Measurements from ENCODE around the gene VPS8. TPM values are rescaled to one million over a fixed set of nuclear protein-coding genes. Genes with fewer than 3 reads are reported as not detected.
A peak's percentile ranks its signal among the peaks of the same experiment; 100 is the strongest.

The VPS8 gene
- total and polyA plus RNA-seq, 2 of the 13 experiments (the other 11 are each of a cell fraction or from before 2014, with no cell fraction given) = 14.2 to 35.1 TPM

GRCh38 chr3:184811999-184812661 is at the start of gene VPS8 (continued):
- TF ChIP-seq ZBTB37 (CRISPR knock-in tag; IDR thresholded peaks at IDR 0.05) = no peak
- TF ChIP-seq TOPORS (CRISPR knock-in tag; IDR thresholded peaks at IDR 0.05) = no peak
- TF ChIP-seq SATB2 (CRISPR knock-in tag; IDR thresholded peaks at IDR 0.05) = no peak
- no peak for TF ChIP-seq MAF1 (CRISPR knock-in tag; IDR thresholded peaks at IDR 0.05; ENCODE audit: borderline replicate concordance)
- peak; percentile 67 for TF ChIP-seq PITX1 (CRISPR knock-in tag; IDR thresholded peaks at IDR 0.05)
- no peak for TF ChIP-seq BRCA1 (CRISPR knock-in tag; IDR thresholded peaks at IDR 0.05)
- TF ChIP-seq TRIM24 (CRISPR knock-in tag; IDR thresholded peaks at IDR 0.05) = no peak
- TF ChIP-seq ZNF407 (CRISPR knock-in tag; IDR thresholded peaks at IDR 0.05; ENCODE audit: not compliant biosample characterization) = peak; percentile 73
- no peak for TF ChIP-seq DMTF1 (CRISPR knock-in tag; IDR thresholded peaks at IDR 0.05)
- TF ChIP-seq ZNF777 (CRISPR knock-in tag; IDR thresholded peaks at IDR 0.05) = no peak
- no peak for TF ChIP-seq TFAP4 (IDR thresholded peaks at IDR 0.05; ENCODE audit: borderline replicate concordance, low read depth)
- no peak for TF ChIP-seq ZFP1 (CRISPR knock-in tag; IDR thresholded peaks at IDR 0.05)
- no peak for TF ChIP-seq ZNF746 (CRISPR knock-in tag; IDR thresholded peaks at IDR 0.05)
- TF ChIP-seq ESRRA (CRISPR knock-in tag; IDR thresholded peaks at IDR 0.05; ENCODE audit: low read depth) = no peak
- peak; percentile 63 for TF ChIP-seq PATZ1 (CRISPR knock-in tag; IDR thresholded peaks at IDR 0.05)

All from HepG2 (cell line).